NCI-H446 treated with DMSO at 0.1 percent for 48 hours (cell line): Measurements from ENCODE around the gene GCAT.

ENCODE experiments used
- DNase-seq: peaks from one replicate; lab custom pipeline; 2025; lab: John Stamatoyannopoulos, UW

Gene GCAT

GRCh38 chr22:37807410-37808293, at the start of gene GCAT:
TSS of gene GCAT (plus strand) at chr22:37807934. CDS start at chr22:37807968, 34 bp downstream.
- peak; percentile 91 for DNase-seq

- no peak for DNase-seq
Measured at GRCh38 chr22:37758694-37759093, 49.0 kb upstream of the GCAT start.

- DNase-seq, result no peak
Measured at GRCh38 chr22:37759281-37759680, 48.5 kb upstream of the GCAT start.

GRCh38 chr22:37760152-37760551, 47.6 kb upstream of the GCAT start:
- no peak for DNase-seq

- DNase-seq, result no peak
Measured at GRCh38 chr22:37762389-37762836, 45.3 kb upstream of the GCAT start.

- no peak for DNase-seq
Measured at GRCh38 chr22:37763012-37763411, 44.7 kb upstream of the GCAT start.

- DNase-seq, result no peak
Measured at GRCh38 chr22:37763652-37764051, 44.1 kb upstream of the GCAT start.

GRCh38 chr22:37764622-37765021, 43.1 kb upstream of the GCAT start:
- no peak for DNase-seq

GRCh38 chr22:37765498-37765897, 42.2 kb upstream of the GCAT start:
- DNase-seq, result no peak

GRCh38 chr22:37765953-37766576, 41.7 kb upstream of the GCAT start:
- DNase-seq, result no peak

- no peak for DNase-seq
Measured at GRCh38 chr22:37768273-37768672, 39.5 kb upstream of the GCAT start.

- no peak for DNase-seq
Measured at GRCh38 chr22:37769056-37769455, 38.7 kb upstream of the GCAT start.

GRCh38 chr22:37771081-37771480, 36.7 kb upstream of the GCAT start:
- no peak for DNase-seq

- no peak for DNase-seq
Measured at GRCh38 chr22:37771702-37772427, 35.9 kb upstream of the GCAT start.

GRCh38 chr22:37774728-37775127, 33.0 kb upstream of the GCAT start:
- DNase-seq, result no peak

GRCh38 chr22:37775785-37776638, 31.7 kb upstream of the GCAT start:
- DNase-seq, result no peak

GRCh38 chr22:37776639-37777005, 31.1 kb upstream of the GCAT start:
- DNase-seq, result no peak

GRCh38 chr22:37777122-37777687, 30.5 kb upstream of the GCAT start:
- no peak for DNase-seq

GRCh38 chr22:37778370-37779009, 29.2 kb upstream of the GCAT start:
- DNase-seq, result no peak

GRCh38 chr22:37781434-37782059, 26.2 kb upstream of the GCAT start:
- no peak for DNase-seq
